SK-N-SH (cell line): Measurements from ENCODE around the gene TCHH. TPM values are rescaled to one million over a fixed set of nuclear protein-coding genes. Genes with fewer than 3 reads are reported as not detected.

Experiments used
- CTCF ChIA-PET: fragments of 300-600, 350-600 bp; formaldehyde crosslinking; extraction: SDS; loops from one replicate; lab custom pipeline; 2021; lab: Yijun Ruan, JAX
- POLR2A ChIA-PET: fragments of 350-600 bp; sonication (Branson Sonifier 250); formaldehyde crosslinking; extraction: SDS; loops from one replicate; lab custom pipeline; 2020; ENCODE audit warnings: antibody characterized with exemption, inconsistent platforms; lab: Yijun Ruan, JAX
- DNase-seq: peaks from one replicate; pipeline ENCODE4 v3.0.0; 2012
- H2AFZ ChIP-seq: fragments of 200-600 bp; sonication (generic); 2 replicates; pipeline ENCODE4 v1.8.1; 2016; ENCODE audit warnings: antibody characterized with exemption, mild to moderate bottlenecking, low read depth
- H3F3A ChIP-seq: fragments of 200-600 bp; sonication (generic); replicated peaks from 2 replicates; pipeline ENCODE3; 2016; ENCODE audit warnings: antibody characterized with exemption, mild to moderate bottlenecking; ENCODE audit not compliant: insufficient read depth
- H3K27ac ChIP-seq, 2 experiments: fragments of 200-500 bp in 1 of 2; fragments of 200-600 bp in 1 of 2; sonication (Bioruptor generic) in 1 of 2; sonication (generic), shearing (Covaris generic) in 1 of 2; 2 replicates each; pipeline versions ENCODE4 v1.5.1 to v1.6.1; 2014 to 2016; ENCODE audit warnings: low read depth in 2 of 2, inconsistent platforms in 1 of 2, low read length in 1 of 2, mild to moderate bottlenecking in 1 of 2, mixed read lengths in 1 of 2
- H3K27me3 ChIP-seq: fragments of 200-600 bp; sonication (generic), shearing (Covaris generic); 2 replicates; pipeline ENCODE4 v1.6.1; 2016; ENCODE audit warnings: mixed run types; ENCODE audit not compliant: insufficient read depth
- H3K36me3 ChIP-seq, 2 experiments: fragments of 200-500 bp in 1 of 2; fragments of 200-600 bp in 1 of 2; sonication (Bioruptor generic) in 1 of 2; sonication (generic) in 1 of 2; replicated peaks in 1 of 2; 2 replicates each; pipeline versions ENCODE3 to v1.5.1; 2014 to 2016; ENCODE audit warnings: low read length in 1 of 2, mild to moderate bottlenecking in 1 of 2; ENCODE audit not compliant: insufficient read depth in 2 of 2, control insufficient read depth in 1 of 2
- H3K4me1 ChIP-seq, 2 experiments: fragments of 200-500 bp in 1 of 2; fragments of 200-600 bp in 1 of 2; sonication (Bioruptor generic) in 1 of 2; sonication (generic), shearing (Covaris generic) in 1 of 2; 2 replicates each; pipeline versions ENCODE4 v1.5.1 to v1.6.1; 2014 to 2016; ENCODE audit warnings: low read depth in 1 of 2, low read length in 1 of 2, mixed run types in 1 of 2; ENCODE audit not compliant: insufficient read depth in 2 of 2, control insufficient read depth in 1 of 2
- H3K4me2 ChIP-seq: fragments of 200-600 bp; sonication (generic), shearing (Covaris generic); 2 replicates; pipeline ENCODE4 v1.6.1; 2017; ENCODE audit warnings: mixed run types
- H3K4me3 ChIP-seq, 2 experiments: fragments of 200-500 bp in 1 of 2; fragments of 200-600 bp in 1 of 2; sonication (Bioruptor generic) in 1 of 2; sonication (generic), shearing (Covaris generic) in 1 of 2; 2 replicates each; pipeline versions ENCODE4 v1.5.1 to v1.8.1; 2014 to 2016; ENCODE audit warnings: low read depth in 2 of 2, inconsistent platforms in 1 of 2, low read length in 1 of 2, mild to moderate bottlenecking in 1 of 2, mixed read lengths in 1 of 2, moderate library complexity in 1 of 2
- H3K79me2 ChIP-seq: fragments of 200-600 bp; sonication (generic); 2 replicates; pipeline ENCODE4 v1.8.1; 2017; ENCODE audit warnings: mild to moderate bottlenecking; ENCODE audit not compliant: insufficient read depth
- H3K9ac ChIP-seq: fragments of 200-600 bp; sonication (generic); 2 replicates; pipeline ENCODE4 v1.6.1; 2017; ENCODE audit warnings: mixed run types
- H3K9me2 ChIP-seq: fragments of 200-600 bp; sonication (generic); 2 replicates; pipeline ENCODE4 v1.6.1; 2017; ENCODE audit warnings: mixed run types
- H3K9me3 ChIP-seq: fragments of 200-600 bp; sonication (generic); 2 replicates; pipeline ENCODE4 v1.6.1; 2017; ENCODE audit warnings: mixed run types, mild to moderate bottlenecking, moderate library complexity
- H4K20me1 ChIP-seq: fragments of 200-600 bp; sonication (generic); 2 replicates; pipeline ENCODE4 v1.6.1; 2017; ENCODE audit warnings: mild to moderate bottlenecking, mixed run types; ENCODE audit not compliant: insufficient read depth
- CTCF ChIP-seq: fragments of 200-600 bp; sonication (generic); IDR thresholded peaks from 2 replicates; pipeline ENCODE4 v1.6.1; 2017; ENCODE audit warnings: antibody characterized with exemption, mild to moderate bottlenecking, moderate library complexity
- EP300 ChIP-seq, 2 experiments: IDR thresholded peaks; 2 replicates each; pipeline versions ENCODE4 v1.4.0 to v1.6.1; 2012; ENCODE audit warnings: borderline replicate concordance in 1 of 2, low read depth in 1 of 2, low read length in 1 of 2
- EZH2phosphoT487 ChIP-seq: fragments of 200-600 bp; sonication (generic); IDR thresholded peaks from 2 replicates; pipeline ENCODE4 v1.6.1; 2017; ENCODE audit warnings: low read depth, mixed run types, mild to moderate bottlenecking, antibody characterized with exemption, moderate library complexity, borderline replicate concordance
- GABPA ChIP-seq: IDR thresholded peaks from 2 replicates; pipeline ENCODE4 v1.4.0; 2012; ENCODE audit warnings: low read depth, mild to moderate bottlenecking
- MEF2A ChIP-seq: IDR thresholded peaks from 2 replicates; pipeline ENCODE4 v1.4.0; 2012; ENCODE audit warnings: low read depth, borderline replicate concordance
- MXI1 ChIP-seq: IDR thresholded peaks from 2 replicates; pipeline ENCODE4 v1.6.1; 2012; ENCODE audit warnings: mild to moderate bottlenecking, low read depth, low read length, improper control_type of control experiment
- NFIC ChIP-seq: IDR thresholded peaks from 2 replicates; pipeline ENCODE4 v1.4.0; 2012; ENCODE audit warnings: borderline replicate concordance
- NRF1 ChIP-seq: IDR thresholded peaks from 2 replicates; pipeline ENCODE4 v1.6.1; 2012; ENCODE audit warnings: low read depth, mild to moderate bottlenecking, low read length
- POLR2AphosphoS5 ChIP-seq: IDR thresholded peaks from 2 replicates; pipeline ENCODE4 v1.6.1; 2012; ENCODE audit warnings: low read depth, low read length
- RAD21 ChIP-seq: IDR thresholded peaks from 2 replicates; pipeline ENCODE4 v1.6.1; 2012; ENCODE audit warnings: mild to moderate bottlenecking, low read length
- RFX5 ChIP-seq: IDR thresholded peaks from 2 replicates; pipeline ENCODE4 v1.6.1; 2012; ENCODE audit warnings: mild to moderate bottlenecking, improper control_type of control experiment, low read length
- RXRA ChIP-seq: IDR thresholded peaks from 2 replicates; pipeline ENCODE4 v1.4.0; 2012; ENCODE audit warnings: low read depth, mild to moderate bottlenecking, borderline replicate concordance
- TEAD4 ChIP-seq: IDR thresholded peaks from 2 replicates; pipeline ENCODE4 v1.4.0; 2012; ENCODE audit warnings: mild to moderate bottlenecking, borderline replicate concordance; ENCODE audit not compliant: insufficient read depth
- ZBTB33 ChIP-seq: IDR thresholded peaks from 2 replicates; pipeline ENCODE4 v1.4.0; 2012; ENCODE audit warnings: low read depth, borderline replicate concordance
- WGBS: methylation state at CpG from one replicate; pipeline ENCODE4 v1.1.6; 2017; ENCODE audit warnings: low lambda C conversion rate; 5-methylcytosine and 5-hydroxymethylcytosine counted together
- polyA plus RNA-seq, 3 experiments: library from polyadenylated mRNA; depleted of rRNA; stranded (reverse); fragments of >200 nt; gene quantifications; 2 replicates each; pipeline ENCODE4 v1.2.3, GENCODE V29; 2012
- TF ChIP-seq, protein P1 (sequence below): IDR thresholded peaks from 2 replicates; pipeline ENCODE4 v1.4.0; 2012; ENCODE audit warnings: low read depth, borderline replicate concordance

TCHH gene
- polyA plus RNA-seq, 1 of the 3 experiments (the other 2 are of a cell fraction), result not detected

DNA sequence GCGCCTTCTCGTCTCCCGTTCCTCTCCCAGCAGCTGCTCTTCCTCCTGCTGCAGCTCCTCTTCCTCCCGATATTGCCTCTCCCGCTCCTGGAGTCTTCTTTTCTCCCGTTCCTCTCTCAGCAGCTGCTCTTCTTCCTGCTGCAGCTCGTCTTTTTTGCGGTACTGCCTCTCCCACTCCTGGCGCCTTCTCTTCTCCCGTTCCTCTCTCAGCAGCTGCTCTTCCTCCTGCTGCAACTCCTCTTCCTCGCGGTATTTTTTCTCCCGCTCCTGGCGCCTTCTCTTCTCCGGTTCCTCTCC lies 5.3 kb downstream of the TCHH start:
- peak overlapping the region; percentile 91 for H2AFZ ChIP-seq
- H3K36me3 ChIP-seq, result no peaks in the 10 kb centered on the region
- peaks cover 3% of the 10 kb centered on the region for H3F3A ChIP-seq
- H3K9me3 ChIP-seq, result no peaks in the 10 kb centered on the region
- H3K79me2 ChIP-seq, result no peaks in the 10 kb centered on the region
- ChIA-PET CTCF (no interaction called here), POLR2A (no interaction called here)
- 2% methylated on average over 15 of the region's 15 CpGs for WGBS
- H3K27me3 ChIP-seq, result peaks cover 99% of the 10 kb centered on the region
- H3K4me2 ChIP-seq, result peak overlapping the region; percentile 95
- peaks cover 0 to 12% of the 10 kb centered on the region in 2 experiments; a peak in 1 of 4 replicates for H3K4me1 ChIP-seq
- peak overlapping the region; percentile 15 to 63; a peak in 3 of 4 replicates for H3K4me3 ChIP-seq
- TF ChIP-seq RXRA (no peak), NFIC (no peak), MXI1 (no peak), EP300 (IDR thresholded peaks at IDR 0.05; ENCODE audit: borderline replicate concordance in 1 of 2, low read depth in 1 of 2, low read length in 1 of 2) (no peak), NRF1 (no peak), POLR2AphosphoS5 (no peak), EZH2phosphoT487 (no peak), RFX5 (no peak), CTCF (no peak), TEAD4 (no peak), MEF2A (no peak), GABPA (no peak), ZBTB33 (no peak), RAD21 (no peak)
- TF ChIP-seq, protein P1, sequence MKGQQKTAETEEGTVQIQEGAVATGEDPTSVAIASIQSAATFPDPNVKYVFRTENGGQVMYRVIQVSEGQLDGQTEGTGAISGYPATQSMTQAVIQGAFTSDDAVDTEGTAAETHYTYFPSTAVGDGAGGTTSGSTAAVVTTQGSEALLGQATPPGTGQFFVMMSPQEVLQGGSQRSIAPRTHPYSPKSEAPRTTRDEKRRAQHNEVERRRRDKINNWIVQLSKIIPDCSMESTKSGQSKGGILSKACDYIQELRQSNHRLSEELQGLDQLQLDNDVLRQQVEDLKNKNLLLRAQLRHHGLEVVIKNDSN, result no peak
- no peaks in the 10 kb centered on the region for H4K20me1 ChIP-seq
- H3K9ac ChIP-seq, result no peak overlapping the region
- H3K27ac ChIP-seq, result no peak overlapping the region
- H3K9me2 ChIP-seq, result no peaks in the 10 kb centered on the region
- no peak for DNase-seq
